ENCODE data around the gene CEACAM19.
"Not testable (repeated sequence)": the region's sequence is repeated elsewhere in the genome, so short reads cannot be mapped to it uniquely, and the experiment has no call there.

CEACAM19 gene

GRCh38 chr19:44710483-44710882 is 39.2 kb downstream of the CEACAM19 start:
- intact Hi-C loops (cut with DNase I): no loop called here
- no peak for DNase-seq

GRCh38 chr19:44712864-44713515 is 41.7 kb downstream of the CEACAM19 start:
- intact Hi-C loops (cut with DNase I): no loop called here
- DNase-seq: no peak

GRCh38 chr19:44714597-44715169 is 43.4 kb downstream of the CEACAM19 start:
- no peak for DNase-seq
- intact Hi-C loops (cut with DNase I): no loop called here

- DNase-seq: no peak
- intact Hi-C loops (cut with DNase I): no loop called here
Observed at GRCh38 chr19:44717603-44718002, 46.3 kb downstream of the CEACAM19 start.

- peak in 17 of 42 donors; percentile 11 to 60 (median 32) for DNase-seq
- intact Hi-C loops (cut with DNase I): no loop called here
Observed at GRCh38 chr19:44718441-44719261, 47.4 kb downstream of the CEACAM19 start.

GRCh38 chr19:44719262-44719701 is 48.0 kb downstream of the CEACAM19 start:
- intact Hi-C loops (cut with DNase I): no loop called here
- DNase-seq: no peak

- intact Hi-C loops (cut with DNase I); DNase-seq: not testable (repeated sequence)
Observed at GRCh38 chr19:44720396-44720795, 49.1 kb downstream of the CEACAM19 start.

- no peak for DNase-seq
- intact Hi-C loops (cut with DNase I): no loop called here
Observed at GRCh38 chr19:44720945-44721344, 49.7 kb downstream of the CEACAM19 start.

GRCh38 chr19:44721369-44721768 is 50.1 kb downstream of the CEACAM19 start:
- intact Hi-C loops (cut with DNase I): not testable (repeated sequence)

GRCh38 chr19:44722131-44723121 is 51.1 kb downstream of the CEACAM19 start:
- intact Hi-C loops (cut with DNase I): no loop called here
- DNase-seq: peak in 3 of 42 donors; percentile 8 to 36 (median 17)

More at GRCh38 chr19:44721369-44721768, 50.1 kb downstream of the CEACAM19 start:
- DNase-seq: not testable (repeated sequence)

GRCh38 chr19:44723299-44723951 is 52.1 kb downstream of the CEACAM19 start:
- no peak for DNase-seq
- intact Hi-C loops (cut with DNase I): no loop called here

- intact Hi-C loops (cut with DNase I): loop anchor here (2.0 kb wide), 1 partner anchor 47 kb away; no protein-coding TSS in a partner anchor
- peak; percentile 55 to 88 (median 75) for DNase-seq
Observed at GRCh38 chr19:44723952-44724319, 52.7 kb downstream of the CEACAM19 start.

GRCh38 chr19:44725251-44725650 is 54.0 kb downstream of the CEACAM19 start:
- DNase-seq: no peak
- intact Hi-C loops (cut with DNase I): loop anchor here (2.0 kb wide), 1 partner anchor 46 kb away; no protein-coding TSS in a partner anchor

GRCh38 chr19:44725684-44726083 is 54.4 kb downstream of the CEACAM19 start:
- intact Hi-C loops (cut with DNase I): loop anchor here (2.0 kb wide), 1 partner anchor 45 kb away; no protein-coding TSS in a partner anchor
- no peak for DNase-seq

- intact Hi-C loops (cut with DNase I): no loop called here
- no peak for DNase-seq
Observed at GRCh38 chr19:44726465-44726864, 55.2 kb downstream of the CEACAM19 start.

GRCh38 chr19:44728178-44728577 is 56.9 kb downstream of the CEACAM19 start:
- DNase-seq: no peak

GRCh38 chr19:44729516-44730033 is 58.3 kb downstream of the CEACAM19 start:
- DNase-seq: no peak
- intact Hi-C loops (cut with DNase I): no loop called here

More at GRCh38 chr19:44728178-44728577, 56.9 kb downstream of the CEACAM19 start:
- intact Hi-C loops (cut with DNase I): no loop called here

- DNase-seq: no peak
- intact Hi-C loops (cut with DNase I): no loop called here
Observed at GRCh38 chr19:44731081-44731480, 59.8 kb downstream of the CEACAM19 start.

Measured in head of caudate nucleus (tissue), 42 donors.